Measurements from ENCODE around the gene NLGN4X. TPM values are rescaled to one million over a fixed set of nuclear protein-coding genes. Genes with fewer than 3 reads are reported as not detected.
"Not testable (repeated sequence)": the region's sequence is repeated elsewhere in the genome, so short reads cannot be mapped to it uniquely, and the experiment has no call there.

NLGN4X gene
- polyA plus RNA-seq, 4 donors: 10.2 to 15.5 (median 13.7) TPM

DNA sequence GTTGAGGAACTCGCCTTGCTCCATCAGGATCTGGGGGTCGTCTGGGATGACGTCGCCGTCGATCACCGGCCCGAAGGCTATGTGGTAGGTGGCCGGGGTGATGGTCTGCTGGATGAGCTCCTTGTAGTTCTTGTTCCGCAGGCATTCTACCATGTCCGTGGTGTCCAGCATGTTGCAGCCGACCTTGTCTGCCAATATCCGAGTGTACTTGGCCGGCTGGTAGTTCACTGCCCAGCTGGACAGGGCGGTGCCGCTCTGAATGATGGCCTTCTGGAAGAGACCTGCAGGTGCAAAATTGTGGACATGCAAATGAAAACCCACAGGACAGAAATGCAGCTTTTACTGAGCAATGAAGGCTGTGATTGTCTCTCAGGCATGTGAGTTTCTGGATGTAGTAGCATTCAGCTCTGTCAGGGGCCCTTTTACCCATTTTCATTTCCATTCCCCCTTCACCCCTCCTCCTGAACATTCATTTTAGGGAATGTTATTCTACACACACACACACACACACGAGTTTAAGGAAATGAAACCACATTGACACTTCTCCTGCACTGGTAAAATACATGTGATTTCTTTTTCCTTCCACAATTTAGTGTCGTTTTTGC, 325.0 kb downstream of the NLGN4X start:
- not testable (repeated sequence) for DNase-seq (ENCODE audit: low read depth in 4 of 4, low spot score in 2 of 4)

DNA sequence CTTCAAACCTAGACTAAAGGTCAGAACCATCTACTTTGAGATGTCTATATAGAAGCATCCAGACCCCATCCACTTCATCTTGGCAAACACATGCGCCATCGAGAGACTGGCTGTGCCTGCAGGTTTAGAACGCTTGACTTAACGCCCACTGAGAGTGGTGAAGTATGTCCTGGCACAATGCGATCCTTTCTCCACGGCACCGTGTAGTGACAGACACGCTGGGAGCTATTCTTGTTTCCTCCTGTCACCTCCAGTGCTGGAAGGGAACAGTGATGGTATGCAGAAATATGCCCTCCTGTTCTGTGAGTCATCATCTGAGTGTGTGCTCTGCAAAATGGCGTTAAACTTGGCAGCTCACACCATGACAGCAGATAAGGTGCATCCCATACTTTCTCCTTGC, 330.2 kb downstream of the NLGN4X start:
- DNase-seq (ENCODE audit: low read depth in 4 of 4, low spot score in 2 of 4): no peak

DNA sequence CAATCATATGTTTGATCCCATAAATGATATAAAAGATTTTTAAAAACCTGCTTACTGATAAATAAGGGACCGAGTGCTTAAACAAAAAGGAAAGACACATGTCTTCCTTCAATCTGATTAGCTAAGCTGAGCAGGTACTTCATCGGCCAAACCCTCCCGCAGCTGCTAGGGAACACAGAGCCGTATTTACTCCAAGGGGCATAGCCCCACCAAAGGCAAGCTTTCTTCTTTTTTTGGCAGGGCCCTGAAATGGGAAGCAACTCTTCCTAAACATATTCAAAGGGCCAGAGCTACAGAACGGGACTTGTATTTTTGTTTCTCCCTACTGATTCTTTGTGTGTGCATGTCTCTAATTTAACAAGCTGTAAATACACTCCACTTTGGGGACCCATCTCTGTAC, 337.3 kb downstream of the NLGN4X start:
- no peak for DNase-seq (ENCODE audit: low read depth in 4 of 4, low spot score in 2 of 4)

DNA sequence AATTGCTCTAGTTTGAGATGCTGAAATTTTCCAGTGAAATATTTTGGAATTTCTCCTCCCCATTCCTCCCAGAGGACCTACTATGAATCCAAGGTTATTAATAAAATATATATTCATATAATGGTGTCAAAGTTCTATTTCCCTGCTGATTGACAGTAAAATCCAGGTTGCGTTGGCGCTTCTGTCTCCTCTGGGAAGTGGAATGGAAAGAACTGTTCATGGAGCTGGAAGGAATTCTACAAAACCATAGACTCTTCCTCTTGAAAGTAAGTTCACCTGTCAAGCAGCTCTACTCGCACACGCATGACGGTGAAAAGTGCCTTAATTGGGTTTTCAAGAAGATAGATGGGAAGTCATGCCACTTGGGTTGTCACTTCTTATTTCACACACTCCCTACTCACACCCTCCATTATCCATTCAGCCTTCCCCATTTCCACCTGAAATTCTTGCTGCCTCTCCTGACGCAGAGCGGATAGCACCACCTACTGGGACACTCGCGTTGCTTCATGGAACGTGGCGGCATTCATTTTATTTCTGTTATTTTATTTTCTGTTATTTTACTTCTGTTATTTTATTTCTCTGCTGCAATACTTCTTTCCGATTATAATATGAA, 351.6 kb downstream of the NLGN4X start:
- no peak for DNase-seq (ENCODE audit: low read depth in 4 of 4, low spot score in 2 of 4)

DNA sequence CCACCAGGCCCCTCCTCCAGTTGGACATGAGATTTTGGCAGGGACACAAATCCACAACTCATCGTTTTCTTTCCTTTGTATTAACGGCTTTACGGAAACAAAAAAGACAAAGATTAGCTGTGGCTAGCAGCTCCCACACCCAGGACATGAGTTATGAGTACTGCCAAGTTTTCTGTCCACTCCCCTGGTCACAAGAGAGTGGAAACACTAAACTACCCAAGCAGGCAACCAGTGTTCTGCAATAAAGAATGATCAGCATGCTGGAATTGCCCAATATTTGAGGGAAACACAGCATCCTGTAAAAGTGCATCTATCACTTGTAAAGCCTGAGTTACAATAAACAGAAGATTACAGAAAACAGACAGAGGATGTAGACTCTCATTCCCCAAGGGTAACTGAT, 358.4 kb downstream of the NLGN4X start:
- no peak for DNase-seq (ENCODE audit: low read depth in 4 of 4, low spot score in 2 of 4)

GRCh38 chrX:5869786-5870185, 358.9 kb downstream of the NLGN4X start:
- DNase-seq (ENCODE audit: low read depth in 4 of 4, low spot score in 2 of 4): no peak

DNA sequence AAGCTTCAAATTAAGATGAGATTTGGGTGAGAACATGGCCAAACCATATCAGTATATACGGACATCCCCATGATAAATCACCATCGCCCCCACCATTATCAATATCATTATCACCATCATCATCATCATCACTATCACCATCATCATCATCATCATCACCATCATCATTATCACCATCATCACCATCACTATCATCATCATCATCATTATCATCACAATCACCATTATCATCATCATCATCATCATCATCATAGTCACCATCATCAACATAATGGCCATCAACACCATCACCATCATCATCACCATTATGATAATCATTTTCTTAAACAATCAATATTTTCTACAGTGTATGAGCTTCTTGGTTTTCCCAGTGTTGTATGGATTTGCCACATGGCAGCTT, 360.9 kb downstream of the NLGN4X start:
- DNase-seq (ENCODE audit: low read depth in 4 of 4, low spot score in 2 of 4): no peak

- DNase-seq (ENCODE audit: low read depth in 4 of 4, low spot score in 2 of 4): no peak
Observed at GRCh38 chrX:5857232-5857631, 371.4 kb downstream of the NLGN4X start.

DNA sequence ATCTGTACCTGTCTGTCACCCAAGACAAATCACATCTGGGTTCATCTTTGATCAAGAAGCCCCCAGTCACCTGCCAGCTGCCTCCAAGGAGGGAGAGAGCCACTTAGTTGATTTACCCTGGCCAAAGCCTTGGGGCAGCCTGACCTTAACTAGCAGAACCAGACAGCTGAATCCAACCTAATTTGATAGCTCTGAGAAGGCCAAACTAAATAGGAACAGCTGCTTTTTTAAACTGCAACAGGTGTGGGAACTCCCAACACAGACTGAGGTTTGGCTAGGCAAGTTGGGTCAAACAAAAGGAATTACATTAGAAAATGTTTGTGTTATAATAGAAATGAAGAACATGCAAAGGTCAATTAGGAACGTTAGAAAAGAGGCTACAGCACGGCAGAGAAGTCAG, 375.7 kb downstream of the NLGN4X start:
- DNase-seq (ENCODE audit: low read depth in 4 of 4, low spot score in 2 of 4): no peak

DNA sequence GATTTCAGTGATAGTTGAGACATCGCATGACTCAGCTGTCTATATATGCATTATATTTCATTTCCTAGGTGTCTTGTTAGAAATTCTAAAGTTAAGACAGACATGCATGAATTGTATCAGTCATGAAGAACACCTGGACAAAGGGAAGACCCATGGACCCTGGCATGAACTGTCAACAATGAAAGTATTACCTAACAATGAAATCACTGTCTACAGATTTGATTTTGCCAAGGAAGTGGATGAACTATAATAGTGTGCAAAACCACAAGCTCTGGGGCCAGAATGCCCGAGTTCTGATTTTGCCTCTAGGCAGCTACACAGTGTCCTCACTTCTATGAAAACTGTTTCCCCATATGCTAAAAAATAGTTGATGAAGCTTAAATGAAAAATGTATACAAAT, 386.1 kb downstream of the NLGN4X start:
- no peak for DNase-seq (ENCODE audit: low read depth in 4 of 4, low spot score in 2 of 4)
